Kidney (tissue), 14 donors: ENCODE results near the gene NOXO1. TPM values are rescaled to one million over a fixed set of nuclear protein-coding genes. Genes with fewer than 3 reads are reported as not detected.

ENCODE experiments used
- DNase-seq, 5 donors: peaks; one replicate each; pipeline ENCODE4 v3.0.0-alpha.2; 2013 to 2020
- FAIRE-seq: peaks from 2 replicates; lab custom pipeline; 2012; peaks lifted over from hg19 to GRCh38; lab: Jason Lieb, UNC
- H3K27ac ChIP-seq, 2 donors: one replicate each; pipeline ENCODE4 v1.7.0; 2013; ENCODE audit warnings: low read depth in 2 of 2, low read length in 2 of 2, inconsistent platforms in 1 of 2
- H3K27me3 ChIP-seq: one replicate; pipeline ENCODE4 v1.7.1; 2013; ENCODE audit warnings: low read length, inconsistent platforms; ENCODE audit not compliant: control insufficient read depth, insufficient read depth
- H3K36me3 ChIP-seq, 3 donors: one replicate each; pipeline versions ENCODE4 v1.7.0 to v1.7.1; 2013; ENCODE audit warnings: low read length in 3 of 3, control low read depth in 1 of 3, inconsistent platforms in 1 of 3; ENCODE audit not compliant: insufficient read depth in 3 of 3, control insufficient read depth in 2 of 3
- H3K4me1 ChIP-seq, 3 donors: one replicate each; pipeline versions ENCODE4 v1.7.0 to v1.7.1; 2013; ENCODE audit warnings: low read length in 3 of 3, inconsistent platforms in 1 of 3, low read depth in 1 of 3; ENCODE audit not compliant: control insufficient read depth in 2 of 3, insufficient read depth in 2 of 3
- H3K4me3 ChIP-seq, 3 donors: one replicate each; pipeline versions ENCODE4 v1.7.0 to v1.8.1; 2013; ENCODE audit warnings: low read length in 3 of 3, control low read depth in 1 of 3, inconsistent platforms in 1 of 3
- H3K9ac ChIP-seq, 3 donors: one replicate each; pipeline versions ENCODE4 v1.7.0 to v1.7.1; 2013; ENCODE audit warnings: low read length in 3 of 3, control low read depth in 1 of 3, inconsistent platforms in 1 of 3
- H3K9me3 ChIP-seq, 3 donors: one replicate each; pipeline versions ENCODE4 v1.7.0 to v1.7.1; 2013; ENCODE audit warnings: low read length in 3 of 3, control low read depth in 1 of 3, inconsistent platforms in 1 of 3; ENCODE audit not compliant: control insufficient read depth in 2 of 3, insufficient read depth in 1 of 3
- CTCF ChIP-seq: IDR thresholded peaks from 3 replicates; pipeline ENCODE4 v1.5.1; 2012; ENCODE audit warnings: mild to moderate bottlenecking, moderate library complexity, borderline replicate concordance; ENCODE audit not compliant: insufficient read depth; ENCODE audit errors: extremely low read depth
- intact Hi-C: fragments of 100-400 bp; cut with DNase I; formaldehyde crosslinking; loops from one replicate; pipeline ENCODE4 v1.11.1; 2022
- polyA plus RNA-seq: library from polyadenylated mRNA; stranded (reverse); fragments of 350-450 nt; fragmentation: Illumina TruSeq; extraction: RNeasy Lipid Tissue Mini Kit (QIAGEN cat#74804); gene quantifications from one replicate; pipeline ENCODE4 v1.2.3, GENCODE V29; 2014; ENCODE audit warnings: low read depth, low replicate concordance; ENCODE audit not compliant: insufficient read depth
- total RNA-seq: library from RNA; stranded (reverse); fragmentation: NEBNext Ultra II Directional; extraction: Animal tissue kit (Norgen Biotek cat#: 25700); gene quantifications from one replicate; pipeline ENCODE4 v1.2.1, GENCODE V29; 2021
- donor health status: control.
- donor health status: control.
- donor health status: control.
- donor health status: control.
- donor health status: control.
- donor health status: DM: yes; HTN: yes; CAD: no.
- donor health status: Normal renal cell carcinoma (clear cell type).

NOXO1 gene
- total and polyA plus RNA-seq, 2 donors from 2014 or later = 0.57 to 0.58 TPM

- Histone ChIP-seq H3K27me3 (peaks cover 19% of the 10 kb centered on the region), H3K27ac (peak within 1 kb of the TSS in 1 of 2 donors; percentile 26), H3K9ac (peak within 1 kb of the TSS in 2 of 3 donors; percentile 46), H3K36me3 (peaks cover 0 to 12% (median 8%) of the 10 kb centered on the region in 3 donors), H3K4me3 (peak within 1 kb of the TSS in 1 of 3 donors; percentile 39), H3K9me3 (no peaks in the 10 kb centered on the region), H3K4me1 (peaks cover 0 to 22% (median 8%) of the 10 kb centered on the region in 3 donors)
- intact Hi-C loops = no loop called here
- TF ChIP-seq CTCF = no peak
- no peak for FAIRE-seq
- DNase-seq = peak in 2 of 5 donors; percentile 4 to 78
Measured at GRCh38 chr16:1989209-1990100, 8.2 kb upstream of the NOXO1 start, which contains the start of gene SYNGR3. Gene SYNGR3 (plus strand): TSS chr16:1989970. CDS start chr16:1990103, 133 bp downstream.

- no peak overlapping the region for H3K9ac ChIP-seq
- no peak overlapping the region for H3K4me3 ChIP-seq
- H3K27ac ChIP-seq = no peak overlapping the region
- FAIRE-seq (no peak), DNase-seq (no peak)
- peaks cover 28% of the 10 kb centered on the region for H3K27me3 ChIP-seq
- intact Hi-C loops = no loop called here
- no peaks in the 10 kb centered on the region for H3K9me3 ChIP-seq
- no peak for TF ChIP-seq CTCF
- H3K36me3 ChIP-seq = peaks cover 0 to 12% (median 8%) of the 10 kb centered on the region in 3 donors
- peaks cover 0 to 29% (median 8%) of the 10 kb centered on the region in 3 donors for H3K4me1 ChIP-seq
Measured at GRCh38 chr16:1987198-1987597, 5.9 kb upstream of the NOXO1 start.

GRCh38 chr16:1985466-1986150, 4.3 kb upstream of the NOXO1 start:
- Histone ChIP-seq H3K9ac (peak overlapping the region in 1 of 3 donors; percentile 67), H3K36me3 (peaks cover 0 to 12% (median 8%) of the 10 kb centered on the region in 3 donors), H3K27me3 (peaks cover 38% of the 10 kb centered on the region), H3K4me3 (no peak overlapping the region), H3K9me3 (no peaks in the 10 kb centered on the region), H3K27ac (no peak overlapping the region), H3K4me1 (peaks cover 0 to 22% (median 8%) of the 10 kb centered on the region in 3 donors)
- intact Hi-C loops = no loop called here
- DNase-seq = no peak
- TF ChIP-seq CTCF = no peak
- no peak for FAIRE-seq
